KOPT-K1 (cell line): ENCODE measurements around the gene SCARF2.
"Not testable (repeated sequence)": the region's sequence is repeated elsewhere in the genome, so short reads cannot be mapped to it uniquely, and the experiment has no call there.

Experiments
- H3K27ac ChIP-seq: fragments of 200-600 bp; sonication (generic); 2 replicates; pipeline ENCODE4 v1.5.1; 2016; ENCODE audit warnings: antibody characterized with exemption, mild to moderate bottlenecking, low read depth, low read length; ENCODE audit not compliant: poor library complexity, severe bottlenecking
- H3K36me3 ChIP-seq: fragments of 200-600 bp; sonication (generic); 2 replicates; pipeline ENCODE4 v1.5.1; 2017; ENCODE audit warnings: antibody characterized with exemption, mild to moderate bottlenecking, low read length, moderate library complexity; ENCODE audit not compliant: insufficient read depth
- H3K9me3 ChIP-seq: fragments of 200-600 bp; sonication (generic); 2 replicates; pipeline ENCODE4 v1.5.1; 2017; ENCODE audit warnings: antibody characterized with exemption, low read length, mild to moderate bottlenecking; ENCODE audit not compliant: insufficient read depth, poor library complexity, severe bottlenecking

Gene SCARF2

GRCh38 chr22:20392983-20393704, 44.5 kb downstream of the SCARF2 start:
- H3K9me3 ChIP-seq, result peaks cover 5% of the 10 kb centered on the region
- H3K27ac ChIP-seq, result peak overlapping the region; percentile 79
- H3K36me3 ChIP-seq, result 0 out of 2 replicates have a peak, but pooled peaks cover 8% of the 10 kb centered on the region

- not testable (repeated sequence) for H3K9me3 ChIP-seq, H3K27ac ChIP-seq, H3K36me3 ChIP-seq
Observed at GRCh38 chr22:20392365-20392881, 45.2 kb downstream of the SCARF2 start.

- H3K27ac ChIP-seq, result no peak overlapping the region
- H3K36me3 ChIP-seq, result no peaks in the 10 kb centered on the region
- peaks cover 5% of the 10 kb centered on the region for H3K9me3 ChIP-seq
Observed at GRCh38 chr22:20391222-20391621, 46.4 kb downstream of the SCARF2 start.

- Histone ChIP-seq H3K27ac (no peak overlapping the region), H3K9me3 (peaks cover 5% of the 10 kb centered on the region), H3K36me3 (no peaks in the 10 kb centered on the region)
Observed at GRCh38 chr22:20390394-20390907, 47.2 kb downstream of the SCARF2 start.

- Histone ChIP-seq H3K36me3 (no peaks in the 10 kb centered on the region), H3K9me3 (peaks cover 5% of the 10 kb centered on the region), H3K27ac (no peak overlapping the region)
Observed at GRCh38 chr22:20389288-20389687, 48.3 kb downstream of the SCARF2 start.

- Histone ChIP-seq H3K36me3 (no peaks in the 10 kb centered on the region), H3K27ac (no peak overlapping the region), H3K9me3 (peaks cover 5% of the 10 kb centered on the region)
Observed at GRCh38 chr22:20388200-20388599, 49.4 kb downstream of the SCARF2 start.

GRCh38 chr22:20386972-20387371, 50.7 kb downstream of the SCARF2 start:
- H3K36me3 ChIP-seq, result no peaks in the 10 kb centered on the region
- H3K27ac ChIP-seq, result no peak overlapping the region
- H3K9me3 ChIP-seq, result peaks cover 5% of the 10 kb centered on the region

GRCh38 chr22:20386336-20386735, 51.3 kb downstream of the SCARF2 start:
- peaks cover 5% of the 10 kb centered on the region for H3K9me3 ChIP-seq
- no peaks in the 10 kb centered on the region for H3K36me3 ChIP-seq
- H3K27ac ChIP-seq, result no peak overlapping the region

GRCh38 chr22:20384865-20385264, 52.8 kb downstream of the SCARF2 start:
- no peak overlapping the region for H3K27ac ChIP-seq
- H3K36me3 ChIP-seq, result no peaks in the 10 kb centered on the region
- peaks cover 5% of the 10 kb centered on the region for H3K9me3 ChIP-seq

GRCh38 chr22:20384171-20384570, 53.5 kb downstream of the SCARF2 start:
- Histone ChIP-seq H3K27ac (no peak overlapping the region), H3K9me3 (peaks cover 3% of the 10 kb centered on the region)

GRCh38 chr22:20383538-20383937, 54.1 kb downstream of the SCARF2 start:
- H3K27ac ChIP-seq, result no peak overlapping the region
- no peaks in the 10 kb centered on the region for H3K36me3 ChIP-seq
- no peaks in the 10 kb centered on the region for H3K9me3 ChIP-seq

More at GRCh38 chr22:20384171-20384570, 53.5 kb downstream of the SCARF2 start:
- no peaks in the 10 kb centered on the region for H3K36me3 ChIP-seq

- H3K36me3 ChIP-seq, result no peaks in the 10 kb centered on the region
- no peak overlapping the region for H3K27ac ChIP-seq
- no peaks in the 10 kb centered on the region for H3K9me3 ChIP-seq
Observed at GRCh38 chr22:20380486-20380885, 57.1 kb downstream of the SCARF2 start.

- not testable (repeated sequence) for H3K9me3 ChIP-seq, H3K27ac ChIP-seq
Observed at GRCh38 chr22:20378684-20379083, 58.9 kb downstream of the SCARF2 start.

GRCh38 chr22:20378110-20378509, 59.5 kb downstream of the SCARF2 start:
- Histone ChIP-seq H3K36me3 (no peaks in the 10 kb centered on the region), H3K9me3 (no peaks in the 10 kb centered on the region), H3K27ac (no peak overlapping the region)

More at GRCh38 chr22:20378684-20379083, 58.9 kb downstream of the SCARF2 start:
- not testable (repeated sequence) for H3K36me3 ChIP-seq

- H3K9me3 ChIP-seq, H3K27ac ChIP-seq, H3K36me3 ChIP-seq: not testable (repeated sequence)
Observed at GRCh38 chr22:20376983-20377382, 60.6 kb downstream of the SCARF2 start.

GRCh38 chr22:20376281-20376680, 61.3 kb downstream of the SCARF2 start:
- H3K27ac ChIP-seq, H3K36me3 ChIP-seq: not testable (repeated sequence)

More at GRCh38 chr22:20376281-20376680, 61.3 kb downstream of the SCARF2 start:
- H3K9me3 ChIP-seq, result not testable (repeated sequence)
